ENCODE measurements around the gene FRMPD4. TPM values are rescaled to one million over a fixed set of nuclear protein-coding genes. Genes with fewer than 3 reads are reported as not detected.

The FRMPD4 gene
- total RNA-seq, 2 experiments from 2014 or later: not detected

DNA sequence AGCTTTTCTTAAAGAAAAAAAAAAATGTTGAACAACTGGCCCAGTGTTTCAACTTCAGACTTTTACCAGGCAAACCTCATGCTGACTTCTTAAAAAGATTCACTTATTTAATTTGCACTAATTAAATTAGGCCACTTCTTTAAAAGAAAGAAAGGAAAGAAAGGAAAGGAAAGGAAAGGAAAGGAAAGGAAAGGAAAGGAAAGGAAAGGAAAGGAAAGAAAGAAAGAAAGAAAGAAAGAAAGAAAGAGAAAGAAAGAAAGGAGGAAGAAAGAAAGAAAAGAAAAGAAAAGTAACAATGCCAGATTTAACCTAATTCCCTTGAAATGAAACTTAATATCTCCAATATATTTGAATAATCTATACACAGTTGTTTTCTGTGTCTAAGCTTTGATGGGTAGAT is 581.6 kb downstream of the FRMPD4 start:
- ATAC-seq (no peak), DNase-seq (no peak)
- TF ChIP-seq, protein P1, sequence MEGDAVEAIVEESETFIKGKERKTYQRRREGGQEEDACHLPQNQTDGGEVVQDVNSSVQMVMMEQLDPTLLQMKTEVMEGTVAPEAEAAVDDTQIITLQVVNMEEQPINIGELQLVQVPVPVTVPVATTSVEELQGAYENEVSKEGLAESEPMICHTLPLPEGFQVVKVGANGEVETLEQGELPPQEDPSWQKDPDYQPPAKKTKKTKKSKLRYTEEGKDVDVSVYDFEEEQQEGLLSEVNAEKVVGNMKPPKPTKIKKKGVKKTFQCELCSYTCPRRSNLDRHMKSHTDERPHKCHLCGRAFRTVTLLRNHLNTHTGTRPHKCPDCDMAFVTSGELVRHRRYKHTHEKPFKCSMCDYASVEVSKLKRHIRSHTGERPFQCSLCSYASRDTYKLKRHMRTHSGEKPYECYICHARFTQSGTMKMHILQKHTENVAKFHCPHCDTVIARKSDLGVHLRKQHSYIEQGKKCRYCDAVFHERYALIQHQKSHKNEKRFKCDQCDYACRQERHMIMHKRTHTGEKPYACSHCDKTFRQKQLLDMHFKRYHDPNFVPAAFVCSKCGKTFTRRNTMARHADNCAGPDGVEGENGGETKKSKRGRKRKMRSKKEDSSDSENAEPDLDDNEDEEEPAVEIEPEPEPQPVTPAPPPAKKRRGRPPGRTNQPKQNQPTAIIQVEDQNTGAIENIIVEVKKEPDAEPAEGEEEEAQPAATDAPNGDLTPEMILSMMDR (IDR thresholded peaks at IDR 0.05): no peak
- intact Hi-C loops (cut with micrococcal nuclease): no loop called here
- no peaks in the 10 kb centered on the region for H3K9me3 Mint-ChIP-seq
- H3K4me3 Mint-ChIP-seq: no peak overlapping the region
- ChIA-PET CTCF (interaction anchor here (2.1 kb wide), 1 partner anchor 50 kb away, joined by 7 read pairs; no protein-coding TSS in a partner anchor), POLR2A (no interaction called here)
- no peaks in the 10 kb centered on the region for H3K36me3 Mint-ChIP-seq (ENCODE audit: low read depth)
- no peaks in the 10 kb centered on the region for H3K4me1 Mint-ChIP-seq (ENCODE audit: low read depth)
- no peak overlapping the region for H3K27ac Mint-ChIP-seq
- H3K27me3 Mint-ChIP-seq: no peaks in the 10 kb centered on the region

DNA sequence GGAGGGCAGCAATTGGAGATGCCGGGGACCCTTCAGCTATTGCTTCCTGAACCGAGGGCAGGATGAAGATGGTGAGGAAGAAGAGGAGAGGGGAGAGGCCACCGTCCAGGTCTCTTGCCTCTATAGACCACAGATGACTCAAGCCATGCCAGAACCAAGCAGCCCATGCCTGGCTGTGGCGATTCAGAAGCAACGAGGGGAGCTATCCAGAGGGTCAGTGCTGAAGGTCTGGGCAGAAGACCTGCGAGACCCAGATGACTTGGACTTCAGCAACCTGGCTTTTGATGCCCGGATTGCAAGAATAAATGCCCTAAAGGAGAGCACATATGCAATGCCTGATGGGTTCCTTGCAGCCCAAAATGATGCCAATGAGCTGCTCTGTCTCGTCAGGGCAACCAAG is 582.8 kb downstream of the FRMPD4 start:
- CTCF ChIA-PET: interaction anchor here (2.1 kb wide), 1 partner anchor 49 kb away, joined by 7 read pairs; no protein-coding TSS in a partner anchor
- POLR2A ChIA-PET: no interaction called here
- Mint-ChIP-seq H3K27ac (no peak overlapping the region), H3K27me3 (peaks cover under 1% of the 10 kb centered on the region), H3K4me3 (no peak overlapping the region), H3K4me1 (ENCODE audit: low read depth) (no peaks in the 10 kb centered on the region), H3K9me3 (no peaks in the 10 kb centered on the region), H3K36me3 (ENCODE audit: low read depth) (no peaks in the 10 kb centered on the region)
- DNase-seq (no peak), ATAC-seq (no peak)
- intact Hi-C loops (cut with micrococcal nuclease): no loop called here
- TF ChIP-seq, protein P1 (IDR thresholded peaks at IDR 0.05): no peak

DNA sequence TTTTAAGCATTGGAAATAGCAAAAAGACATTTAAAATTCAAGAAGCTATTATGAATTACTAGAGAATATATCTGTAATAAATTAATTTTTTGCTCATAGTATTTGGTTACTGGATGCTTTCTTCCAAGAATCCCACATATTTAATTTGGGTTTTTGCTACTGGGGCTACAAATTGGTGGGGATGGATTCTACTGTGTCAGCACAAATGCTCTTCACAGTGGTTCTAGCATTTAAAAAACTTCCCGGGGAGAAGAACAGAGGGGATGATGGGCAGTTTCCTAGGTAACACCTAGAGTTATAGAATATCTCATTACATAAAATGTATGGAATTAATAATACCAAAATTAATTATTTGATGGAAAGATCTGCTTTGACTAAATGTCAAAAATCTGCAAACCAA is 584.0 kb downstream of the FRMPD4 start:
- Mint-ChIP-seq H3K4me1 (ENCODE audit: low read depth) (no peaks in the 10 kb centered on the region), H3K27me3 (peaks cover 2% of the 10 kb centered on the region), H3K27ac (no peak overlapping the region), H3K9me3 (no peaks in the 10 kb centered on the region), H3K4me3 (no peak overlapping the region), H3K36me3 (ENCODE audit: low read depth) (no peaks in the 10 kb centered on the region)
- no peak for DNase-seq
- TF ChIP-seq, protein P1 (IDR thresholded peaks at IDR 0.05): no peak
- POLR2A ChIA-PET: no interaction called here
- intact Hi-C loops (cut with micrococcal nuclease): no loop called here
- CTCF ChIA-PET: no interaction called here
- no peak for ATAC-seq

DNA sequence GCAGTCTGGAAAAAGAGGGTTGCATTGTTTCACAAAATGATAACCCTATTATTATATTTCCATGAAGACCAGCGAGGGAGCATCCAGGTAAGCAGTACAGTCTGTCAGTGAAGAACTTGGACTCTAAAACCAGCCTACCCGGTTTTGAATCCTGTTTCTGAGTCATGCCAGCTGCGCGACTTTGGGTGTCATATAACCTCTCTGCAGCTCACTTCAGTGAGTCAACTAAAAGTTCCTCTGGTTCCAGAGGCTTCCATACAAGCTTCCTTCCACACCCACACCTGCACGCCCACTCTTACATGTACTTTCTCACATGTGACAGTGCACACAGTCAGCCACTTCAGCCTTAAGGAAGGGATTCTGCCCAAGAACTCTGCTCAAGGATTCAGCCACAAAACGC is 603.1 kb downstream of the FRMPD4 start:
- H3K27ac Mint-ChIP-seq: no peak overlapping the region
- H3K36me3 Mint-ChIP-seq (ENCODE audit: low read depth): no peaks in the 10 kb centered on the region
- peaks cover 2% of the 10 kb centered on the region for H3K27me3 Mint-ChIP-seq
- intact Hi-C loops (cut with micrococcal nuclease): no loop called here
- ChIA-PET CTCF (no interaction called here), POLR2A (no interaction called here)
- H3K9me3 Mint-ChIP-seq: no peaks in the 10 kb centered on the region
- H3K4me3 Mint-ChIP-seq: no peak overlapping the region
- ATAC-seq (no peak), DNase-seq (no peak)
- TF ChIP-seq, protein P1 (IDR thresholded peaks at IDR 0.05): no peak
- no peaks in the 10 kb centered on the region for H3K4me1 Mint-ChIP-seq (ENCODE audit: low read depth)

DNA sequence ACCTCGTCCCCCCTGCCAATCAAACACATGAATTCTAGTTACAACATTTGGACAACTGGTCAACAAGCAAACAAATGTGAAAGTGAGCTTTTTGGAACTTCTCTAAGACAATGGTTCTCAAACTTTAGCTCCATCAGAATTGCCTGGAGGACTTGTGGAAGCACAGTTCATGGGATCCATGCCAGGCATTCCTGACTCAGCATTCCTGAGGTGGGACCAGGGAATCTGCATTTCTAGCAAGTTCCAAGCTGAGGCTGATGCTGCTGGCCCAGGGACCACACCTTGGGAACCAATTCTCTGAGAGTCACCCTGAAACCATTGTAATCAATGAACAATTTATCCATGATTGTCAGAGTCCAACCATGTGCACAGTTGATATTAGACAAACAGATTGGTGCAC is 609.2 kb downstream of the FRMPD4 start:
- DNase-seq: no peak
- intact Hi-C loops (cut with micrococcal nuclease): no loop called here
- Mint-ChIP-seq H3K9me3 (peaks cover 2% of the 10 kb centered on the region), H3K4me1 (ENCODE audit: low read depth) (no peaks in the 10 kb centered on the region), H3K36me3 (ENCODE audit: low read depth) (no peaks in the 10 kb centered on the region), H3K27me3 (no peaks in the 10 kb centered on the region), H3K27ac (no peak overlapping the region), H3K4me3 (no peak overlapping the region)
- TF ChIP-seq, protein P1 (IDR thresholded peaks at IDR 0.05): no peak
- ATAC-seq: no peak
- ChIA-PET CTCF (no interaction called here), POLR2A (no interaction called here)

All from activated CD8-positive, alpha-beta T cell treated with anti-CD3 and anti-CD28 coated beads for 36 hours (primary cell).